ENCODE data around the gene RC3H1.

- no peak for TF ChIP-seq CTCF (IDR thresholded peaks at IDR 0.05)
- TF ChIP-seq POLR2A (IDR thresholded peaks at IDR 0.05): no peak
These were observed 37.9 kb upstream of the RC3H1 start for GRCh38 chr1:174060090-174060489.
